ENCODE results near the gene NME2.

Gene NME2

DNA sequence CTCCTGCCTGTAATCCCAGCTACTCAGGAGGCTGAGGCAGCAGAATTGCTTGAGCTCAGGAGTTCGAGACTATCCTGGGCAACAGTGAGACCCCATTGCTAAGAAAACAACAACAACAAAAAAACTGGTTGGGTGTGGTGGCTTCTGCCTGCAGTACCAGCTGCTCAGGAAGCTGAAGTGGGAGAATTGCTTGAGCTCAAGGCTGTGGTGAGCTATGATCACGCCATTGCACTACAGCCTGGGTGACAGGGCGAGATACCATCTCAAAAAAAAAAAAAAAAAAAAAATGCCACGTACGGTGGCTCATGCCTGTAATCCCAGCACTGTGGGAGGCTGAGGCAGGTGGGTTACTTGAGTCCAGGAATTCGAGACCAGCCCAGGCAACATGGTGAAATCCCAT, 34.1 kb downstream of the NME2 start:
- DNase-seq (ENCODE audit: low read depth in 2 of 2, low spot score in 1 of 2): no peak

- DNase-seq (ENCODE audit: low read depth in 2 of 2, low spot score in 1 of 2): no peak
Measured at GRCh38 chr17:51200846-51201245, 34.6 kb downstream of the NME2 start.

DNA sequence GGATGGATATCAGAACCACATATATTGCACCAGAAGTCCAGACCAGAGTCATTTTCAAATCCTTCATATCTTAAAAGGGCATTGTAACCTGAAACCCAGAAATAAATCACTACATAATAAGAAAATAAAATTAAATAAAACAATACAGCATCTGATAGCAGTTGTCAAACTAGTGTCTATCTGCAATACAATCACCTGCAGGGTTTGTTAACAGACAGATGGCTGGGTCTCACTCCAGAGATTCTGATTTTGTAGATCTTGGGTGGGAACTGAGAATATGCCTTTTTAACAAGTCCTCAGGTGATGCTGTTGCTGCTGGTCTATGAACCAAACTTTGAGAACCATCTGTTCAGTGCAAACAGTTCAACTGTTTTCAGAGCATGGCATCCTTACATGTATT, 37.6 kb downstream of the NME2 start:
- no peak for DNase-seq (ENCODE audit: low read depth in 2 of 2, low spot score in 1 of 2)

DNA sequence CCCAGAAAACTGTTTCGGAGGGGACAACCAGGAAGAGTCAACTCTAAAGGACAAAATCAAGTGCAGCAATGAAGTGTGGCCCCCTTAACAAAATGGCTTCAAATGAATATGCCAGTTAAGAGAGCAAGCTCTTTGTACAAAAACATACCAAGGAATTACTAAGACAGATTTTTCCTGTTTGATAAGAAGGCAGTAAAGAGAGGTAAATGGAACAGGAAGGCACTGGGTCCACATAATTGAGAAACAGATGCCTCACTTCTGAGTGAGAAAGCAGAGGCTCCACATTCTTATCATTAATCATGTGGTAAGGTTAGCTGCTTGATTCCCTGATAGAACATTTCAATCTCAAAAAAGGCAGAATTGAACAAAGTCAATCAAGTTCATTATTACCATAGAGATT, 48.7 kb downstream of the NME2 start:
- no peak for DNase-seq (ENCODE audit: low read depth in 2 of 2, low spot score in 1 of 2)

DNA sequence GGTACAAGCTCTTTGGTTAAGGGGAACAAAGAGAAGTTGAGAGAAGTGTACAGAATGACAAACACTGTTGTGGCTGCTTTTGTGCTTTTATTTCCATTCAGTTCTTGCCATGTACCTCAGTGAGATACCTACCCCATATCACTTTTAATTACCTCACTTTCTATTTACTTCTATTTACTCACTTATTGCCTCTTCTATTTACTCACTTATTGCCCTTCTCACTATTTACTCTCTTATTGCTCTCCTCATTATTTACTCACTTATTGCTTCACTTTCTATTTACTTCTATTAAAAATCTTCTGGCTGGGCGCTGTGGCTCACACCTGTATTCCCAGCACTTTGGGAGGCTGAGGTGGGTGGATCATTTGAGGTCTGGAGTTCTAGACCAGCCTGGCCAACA, 51.7 kb downstream of the NME2 start:
- DNase-seq (ENCODE audit: low read depth in 2 of 2, low spot score in 1 of 2): no peak

GRCh38 chr17:51221322-51221721, 55.1 kb downstream of the NME2 start:
- no peak for DNase-seq (ENCODE audit: low read depth in 2 of 2, low spot score in 1 of 2)

All from stimulated activated CD8-positive, alpha-beta memory T cell treated with anti-CD3 and anti-CD28 coated beads, Interleukin-4, amount 100 ng/mL, for 4 hours (primary cell).